H1 (cell line): ENCODE results near the gene SMIM35. TPM values are rescaled to one million over a fixed set of nuclear protein-coding genes. Genes with fewer than 3 reads are reported as not detected.

Source experiments
- FOSL1 ChIP-seq: IDR thresholded peaks from 2 replicates; pipeline ENCODE4 v1.6.1; 2011; ENCODE audit warnings: mild to moderate bottlenecking, low read depth, low read length, moderate library complexity; ENCODE audit not compliant: insufficient read depth
- JUND ChIP-seq: IDR thresholded peaks from 2 replicates; pipeline ENCODE4 v1.6.1; 2011; ENCODE audit warnings: mild to moderate bottlenecking, improper control_type of control experiment, low read length
- NANOG ChIP-seq: IDR thresholded peaks from 2 replicates; pipeline ENCODE4 v1.6.1; 2011; ENCODE audit warnings: low read length, low read depth, mild to moderate bottlenecking, inconsistent platforms; ENCODE audit not compliant: insufficient read depth, poor library complexity, severe bottlenecking
- PHF8 ChIP-seq: fragments of 200-600 bp; sonication (generic); conservative IDR thresholded peaks from 2 replicates; pipeline ENCODE4 v1.7.1; 2012; ENCODE audit warnings: low read depth, mild to moderate bottlenecking, inconsistent platforms, low read length, moderate library complexity
- polyA plus RNA-seq, 7 experiments: library from polyadenylated mRNA; depleted of rRNA in 3 of 7; stranded (reverse) in 5 of 7; unstranded in 2 of 7; fragments of >200 nt in 5 of 7; fragments of 200-250 nt in 2 of 7; gene quantifications; 1 replicate in 5 of 7; 2 replicates in 1 of 7; 4 replicates in 1 of 7; pipeline versions ENCODE4 v1.2.1 to v1.2.3, GENCODE V29; 2011 to 2013; ENCODE audit warnings: missing spikeins in 2 of 7, mixed read lengths in 2 of 7
- total RNA-seq: library from RNA; stranded (reverse); fragmentation: NEBNext Ultra II Directional; extraction: Animal tissue kit (Norgen Biotek cat#: 25700); gene quantifications from 2 replicates; pipeline ENCODE4 v1.2.1, GENCODE V29; 2021
- TF ChIP-seq, protein P1 (sequence below): IDR thresholded peaks from 2 replicates; pipeline ENCODE4 v1.6.1; 2012; ENCODE audit warnings: inconsistent platforms

The SMIM35 gene
- total and polyA plus RNA-seq, 2 of the 8 experiments (the other 6 are each of a cell fraction or from before 2014, with no cell fraction given): not detected

DNA sequence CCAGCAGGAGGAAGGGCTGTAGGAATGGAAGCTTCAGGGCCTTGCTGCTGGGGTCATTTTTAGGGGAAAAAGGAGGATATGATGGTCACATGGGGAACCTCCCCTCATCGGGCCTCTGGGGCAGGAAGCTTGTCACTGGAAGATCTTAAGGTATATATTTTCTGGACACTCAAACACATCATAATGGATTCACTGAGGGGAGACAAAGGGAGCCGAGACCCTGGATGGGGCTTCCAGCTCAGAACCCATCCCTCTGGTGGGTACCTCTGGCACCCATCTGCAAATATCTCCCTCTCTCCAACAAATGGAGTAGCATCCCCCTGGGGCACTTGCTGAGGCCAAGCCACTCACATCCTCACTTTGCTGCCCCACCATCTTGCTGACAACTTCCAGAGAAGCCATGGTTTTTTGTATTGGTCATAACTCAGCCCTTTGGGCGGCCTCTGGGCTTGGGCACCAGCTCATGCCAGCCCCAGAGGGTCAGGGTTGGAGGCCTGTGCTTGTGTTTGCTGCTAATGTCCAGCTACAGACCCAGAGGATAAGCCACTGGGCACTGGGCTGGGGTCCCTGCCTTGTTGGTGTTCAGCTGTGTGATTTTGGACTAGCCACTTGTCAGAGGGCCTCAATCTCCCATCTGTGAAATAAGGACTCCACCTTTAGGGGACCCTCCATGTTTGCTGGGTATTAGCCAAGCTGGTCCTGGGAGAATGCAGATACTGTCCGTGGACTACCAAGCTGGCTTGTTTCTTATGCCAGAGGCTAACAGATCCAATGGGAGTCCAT lies 86.5 kb downstream of the SMIM35 start (continued):
- TF ChIP-seq FOSL1 (no peak), NANOG (no peak), PHF8 (no peak), JUND (no peak)
- TF ChIP-seq, protein P1, sequence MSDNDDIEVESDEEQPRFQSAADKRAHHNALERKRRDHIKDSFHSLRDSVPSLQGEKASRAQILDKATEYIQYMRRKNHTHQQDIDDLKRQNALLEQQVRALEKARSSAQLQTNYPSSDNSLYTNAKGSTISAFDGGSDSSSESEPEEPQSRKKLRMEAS: no peak
